Lower lobe of right lung (tissue), 2 donors: ENCODE data around the gene RBM33. TPM values are rescaled to one million over a fixed set of nuclear protein-coding genes. Genes with fewer than 3 reads are reported as not detected.

ENCODE experiments used
- ATAC-seq, 2 donors: fragments of 200-7000 bp; cut with Tn5 transposase; one replicate each; pipeline ENCODE4 v1.9.1; 2020 to 2022; ENCODE audit warnings: mild to moderate bottlenecking in 2 of 2, moderate library complexity in 2 of 2
- DNase-seq: peaks from one replicate; pipeline ENCODE4 v3.0.0-alpha.2; 2020
- H3K27ac ChIP-seq: fragments of 200-600 bp; one replicate; pipeline ENCODE4 v1.8.0; 2022
- H3K27me3 ChIP-seq: fragments of 200-600 bp; one replicate; pipeline ENCODE4 v1.8.0; 2022; ENCODE audit warnings: low read depth
- H3K36me3 ChIP-seq: fragments of 200-600 bp; one replicate; pipeline ENCODE4 v1.8.0; 2022; ENCODE audit warnings: mild to moderate bottlenecking
- H3K4me1 ChIP-seq: fragments of 200-600 bp; one replicate; pipeline ENCODE4 v1.8.0; 2022
- H3K4me3 ChIP-seq: fragments of 200-600 bp; one replicate; pipeline ENCODE4 v1.8.0; 2022; ENCODE audit warnings: mild to moderate bottlenecking
- H3K9me3 ChIP-seq: fragments of 200-600 bp; one replicate; pipeline ENCODE4 v1.8.0; 2022
- CTCF ChIP-seq: fragments of 200-600 bp; IDR thresholded peaks from one replicate; pipeline ENCODE4 v1.8.0; 2022; ENCODE audit warnings: antibody characterized with exemption, mild to moderate bottlenecking
- intact Hi-C: fragments of 100-400 bp; cut with DNase I; formaldehyde crosslinking; loops from one replicate; pipeline ENCODE4 v1.11.0; 2022
- total RNA-seq: library from RNA; stranded (reverse); fragmentation: NEBNext Ultra II Directional; extraction: Animal tissue kit (Norgen Biotek cat#: 25700); gene quantifications from one replicate; pipeline ENCODE4 v1.2.1, GENCODE V29; 2021
- donor health status: DM: no; HTN: yes; CAD: no; lungs with severe emphysema.

RBM33 gene
- total RNA-seq, 1 donor from 2014 or later: 67.2 TPM

- H3K9me3 ChIP-seq: no peaks in the 10 kb centered on the region
- intact Hi-C loops: no loop called here
- no peak for TF ChIP-seq CTCF
- no peak for ATAC-seq
- H3K27me3 ChIP-seq: no peaks in the 10 kb centered on the region
- peaks cover 6% of the 10 kb centered on the region for H3K4me1 ChIP-seq
- H3K36me3 ChIP-seq: peaks cover 69% of the 10 kb centered on the region
- H3K4me3 ChIP-seq: no peak overlapping the region
- no peak overlapping the region for H3K27ac ChIP-seq
- no peak for DNase-seq
These were observed 72.7 kb downstream of the RBM33 start for GRCh38 chr7:155717010-155717744.

- Histone ChIP-seq H3K27ac (no peak overlapping the region), H3K4me1 (peaks cover 6% of the 10 kb centered on the region), H3K4me3 (no peak overlapping the region), H3K27me3 (no peaks in the 10 kb centered on the region), H3K36me3 (peaks cover 47% of the 10 kb centered on the region), H3K9me3 (no peaks in the 10 kb centered on the region)
- no peak for TF ChIP-seq CTCF
- no peak for ATAC-seq
- DNase-seq: no peak
- intact Hi-C loops: no loop called here
These were observed 76.6 kb downstream of the RBM33 start for GRCh38 chr7:155721056-155721455.

GRCh38 chr7:155722118-155722517, 77.7 kb downstream of the RBM33 start:
- Histone ChIP-seq H3K27ac (no peak overlapping the region), H3K9me3 (no peaks in the 10 kb centered on the region), H3K36me3 (peaks cover 42% of the 10 kb centered on the region), H3K4me1 (peaks cover 6% of the 10 kb centered on the region), H3K27me3 (no peaks in the 10 kb centered on the region), H3K4me3 (no peak overlapping the region)
- ATAC-seq (no peak), DNase-seq (no peak)
- TF ChIP-seq CTCF: no peak
- intact Hi-C loops: no loop called here

GRCh38 chr7:155722936-155723335, 78.5 kb downstream of the RBM33 start:
- Histone ChIP-seq H3K4me1 (peaks cover 9% of the 10 kb centered on the region), H3K4me3 (no peak overlapping the region), H3K27ac (no peak overlapping the region), H3K36me3 (peaks cover 42% of the 10 kb centered on the region), H3K9me3 (no peaks in the 10 kb centered on the region), H3K27me3 (no peaks in the 10 kb centered on the region)
- no peak for DNase-seq
- intact Hi-C loops: no loop called here
- no peak for ATAC-seq
- no peak for TF ChIP-seq CTCF

GRCh38 chr7:155724327-155725005, 80.0 kb downstream of the RBM33 start:
- no peak for ATAC-seq
- no peak for TF ChIP-seq CTCF
- intact Hi-C loops: no loop called here

More at GRCh38 chr7:155724327-155725005, 80.0 kb downstream of the RBM33 start:
- Histone ChIP-seq H3K9me3 (no peaks in the 10 kb centered on the region), H3K27ac (no peak overlapping the region), H3K4me3 (no peak overlapping the region), H3K36me3 (peaks cover 40% of the 10 kb centered on the region), H3K4me1 (peaks cover 14% of the 10 kb centered on the region), H3K27me3 (no peaks in the 10 kb centered on the region)
- no peak for DNase-seq
